ENCODE data around the gene KLHDC8B.

GRCh38 chr3:49177073-49177472 is 5.7 kb downstream of the KLHDC8B start:
- TF ChIP-seq CTCF (conservative IDR thresholded peaks at IDR 0.05 in 1 of 2, IDR thresholded peaks at IDR 0.05 in 1 of 2; ENCODE audit: low read depth in 1 of 2, low read length in 2 of 2) (no peak), EZH2 (IDR thresholded peaks at IDR 0.05; ENCODE audit: low read length, missing control alignments) (no peak)
